ENCODE data around the gene GPR21.

DNA sequence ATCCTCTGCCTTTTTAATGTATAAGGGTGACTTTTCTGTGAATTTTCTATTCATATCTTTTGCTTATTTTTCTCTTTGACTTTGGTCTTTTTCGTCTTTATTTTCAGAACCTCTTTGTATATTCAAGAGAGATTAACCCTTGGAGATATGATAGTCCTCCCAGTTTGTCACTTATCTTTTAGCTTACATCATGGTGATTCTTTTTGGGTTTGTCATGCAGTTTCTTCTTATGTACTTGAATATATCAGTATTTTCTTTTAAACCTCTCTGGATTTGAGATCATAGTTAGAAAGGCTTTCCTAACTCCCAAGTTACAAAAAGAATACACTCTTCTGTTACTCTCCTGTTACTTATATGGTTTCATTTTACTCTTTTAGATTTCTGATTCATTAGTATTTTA is 27.5 kb upstream of the GPR21 start:
- TF ChIP-seq, protein P1, sequence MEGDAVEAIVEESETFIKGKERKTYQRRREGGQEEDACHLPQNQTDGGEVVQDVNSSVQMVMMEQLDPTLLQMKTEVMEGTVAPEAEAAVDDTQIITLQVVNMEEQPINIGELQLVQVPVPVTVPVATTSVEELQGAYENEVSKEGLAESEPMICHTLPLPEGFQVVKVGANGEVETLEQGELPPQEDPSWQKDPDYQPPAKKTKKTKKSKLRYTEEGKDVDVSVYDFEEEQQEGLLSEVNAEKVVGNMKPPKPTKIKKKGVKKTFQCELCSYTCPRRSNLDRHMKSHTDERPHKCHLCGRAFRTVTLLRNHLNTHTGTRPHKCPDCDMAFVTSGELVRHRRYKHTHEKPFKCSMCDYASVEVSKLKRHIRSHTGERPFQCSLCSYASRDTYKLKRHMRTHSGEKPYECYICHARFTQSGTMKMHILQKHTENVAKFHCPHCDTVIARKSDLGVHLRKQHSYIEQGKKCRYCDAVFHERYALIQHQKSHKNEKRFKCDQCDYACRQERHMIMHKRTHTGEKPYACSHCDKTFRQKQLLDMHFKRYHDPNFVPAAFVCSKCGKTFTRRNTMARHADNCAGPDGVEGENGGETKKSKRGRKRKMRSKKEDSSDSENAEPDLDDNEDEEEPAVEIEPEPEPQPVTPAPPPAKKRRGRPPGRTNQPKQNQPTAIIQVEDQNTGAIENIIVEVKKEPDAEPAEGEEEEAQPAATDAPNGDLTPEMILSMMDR (IDR thresholded peaks at IDR 0.05), result no peak
- TF ChIP-seq POLR2A (IDR thresholded peaks at IDR 0.05), result no peak

Measured in stomach (tissue), 4 donors.